Gastroesophageal sphincter (tissue), 4 donors: ENCODE data around the gene NFKBIZ. TPM values are rescaled to one million over a fixed set of nuclear protein-coding genes. Genes with fewer than 3 reads are reported as not detected.

Source experiments
- ATAC-seq: fragments of 150-250 bp; one replicate; pipeline ENCODE4 v1.9.1; 2016; ENCODE audit warnings: mild to moderate bottlenecking, moderate library complexity
- H3K27ac ChIP-seq, 4 donors: fragments of 200-600 bp; sonication (generic) in 3 of 4; 1 replicate in 3 of 4; 2 replicates in 1 of 4; pipeline ENCODE4 v1.5.1; 2016 to 2019
- H3K27me3 ChIP-seq: fragments of 200-600 bp; sonication (generic); one replicate; pipeline ENCODE4 v1.5.1; 2019
- H3K36me3 ChIP-seq, 2 donors: fragments of 200-600 bp; sonication (generic); one replicate each; pipeline ENCODE4 v1.5.1; 2019; ENCODE audit warnings: control low read depth in 1 of 2
- H3K4me1 ChIP-seq, 3 donors: fragments of 200-600 bp; sonication (generic); 1 replicate in 2 of 3; 2 replicates in 1 of 3; pipeline ENCODE4 v1.5.1; 2016 to 2019; ENCODE audit warnings: control low read depth in 2 of 3
- H3K4me3 ChIP-seq, 2 donors: fragments of 200-600 bp; sonication (generic); one replicate each; pipeline ENCODE4 v1.5.1; 2019; ENCODE audit warnings: mild to moderate bottlenecking in 1 of 2, moderate library complexity in 1 of 2
- H3K9me3 ChIP-seq, 3 donors: fragments of 200-600 bp; sonication (generic); one replicate each; pipeline ENCODE4 v1.5.1; 2017 to 2019; ENCODE audit warnings: control low read depth in 2 of 3
- CTCF ChIP-seq, 4 experiments: fragments of 200-600 bp in 2 of 4; fragments of 450-650 bp in 2 of 4; sonication (generic) in 1 of 4; IDR thresholded peaks; one replicate each; pipeline ENCODE4 v1.5.1; 2017 to 2019; ENCODE audit warnings: antibody characterized with exemption in 4 of 4, mild to moderate bottlenecking in 2 of 4, moderate library complexity in 2 of 4
- EP300 ChIP-seq: sonication (generic); formaldehyde crosslinking; IDR thresholded peaks from one replicate; pipeline ENCODE4 v1.6.1; 2017; ENCODE audit warnings: antibody characterized with exemption, mild to moderate bottlenecking
- POLR2A ChIP-seq, 2 donors: fragments of 450-650 bp; IDR thresholded peaks; one replicate each; pipeline ENCODE4 v1.6.1; 2017; ENCODE audit warnings: antibody characterized with exemption in 2 of 2, mild to moderate bottlenecking in 2 of 2, moderate library complexity in 1 of 2
- POLR2AphosphoS5 ChIP-seq: sonication (generic); formaldehyde crosslinking; IDR thresholded peaks from one replicate; pipeline ENCODE4 v1.6.1; 2017; ENCODE audit warnings: antibody characterized with exemption
- WGBS, 2 donors: methylation state at CpG; one replicate each; pipeline ENCODE4 v1.1.5; 2018; ENCODE audit warnings: low coverage in 1 of 2; 5-methylcytosine and 5-hydroxymethylcytosine counted together
- total RNA-seq, 4 donors: library from RNA; depleted of rRNA; stranded (reverse); fragments of >200 nt; gene quantifications; one replicate each; pipeline ENCODE4 v1.1.0, GENCODE V29; 2016

The NFKBIZ gene
- total RNA-seq, 4 donors from 2014 or later: 27.3 to 87.0 (median 51.9) TPM

- H3K27ac ChIP-seq: peak overlapping the region; percentile 21 to 44 (median 24)
- no peaks in the 10 kb centered on the region for H3K27me3 ChIP-seq
- ATAC-seq: no peak
- TF ChIP-seq EP300 (no peak), POLR2AphosphoS5 (no peak), POLR2A (IDR thresholded peaks at IDR 0.05) (no peak), CTCF (IDR thresholded peaks at IDR 0.05) (no peak)
- peaks cover 0 to 30% of the 10 kb centered on the region in 2 donors for H3K36me3 ChIP-seq
- no peak overlapping the region for H3K4me3 ChIP-seq
- peaks cover 0 to 35% (median 10%) of the 10 kb centered on the region in 3 donors for H3K4me1 ChIP-seq
- H3K9me3 ChIP-seq: no peaks in the 10 kb centered on the region
- WGBS, 2 donors: 56 to 65% methylated on average over 2 to 3 of the region's 4 CpGs
These were observed 32.8 kb upstream of the NFKBIZ start for GRCh38 chr3:101816215-101817149.

DNA sequence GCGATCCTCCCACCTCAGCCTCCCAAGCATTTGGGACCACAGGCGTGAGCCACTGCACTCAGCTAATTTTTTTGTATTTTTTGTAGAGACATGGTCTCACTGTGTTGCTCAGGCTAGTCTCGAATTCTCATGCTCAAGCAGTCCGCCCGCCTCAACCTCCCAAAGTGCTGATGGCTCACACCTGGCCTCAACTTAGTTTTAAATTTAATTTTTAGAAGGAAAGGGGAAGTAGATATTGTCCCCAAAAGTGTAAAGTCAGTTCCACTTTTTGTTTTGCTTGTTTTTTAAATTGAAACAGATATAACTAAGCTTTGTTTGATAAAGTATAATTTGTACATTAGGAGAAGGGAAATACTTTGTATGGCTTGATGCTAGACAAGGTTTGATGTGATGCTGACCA, 31.3 kb upstream of the NFKBIZ start:
- Histone ChIP-seq H3K9me3 (no peaks in the 10 kb centered on the region), H3K36me3 (peaks cover 0 to 40% of the 10 kb centered on the region in 2 donors), H3K27ac (peak overlapping the region in 2 of 4 donors; percentile 20 to 26), H3K4me3 (no peak overlapping the region), H3K4me1 (peaks cover 0 to 33% (median 10%) of the 10 kb centered on the region in 3 donors), H3K27me3 (no peaks in the 10 kb centered on the region)
- ATAC-seq: no peak
- WGBS, 2 donors: 93 to 95% methylated on average over 5 of the region's 5 CpGs
- TF ChIP-seq POLR2A (IDR thresholded peaks at IDR 0.05) (no peak), POLR2AphosphoS5 (no peak), CTCF (IDR thresholded peaks at IDR 0.05) (no peak), EP300 (no peak)

DNA sequence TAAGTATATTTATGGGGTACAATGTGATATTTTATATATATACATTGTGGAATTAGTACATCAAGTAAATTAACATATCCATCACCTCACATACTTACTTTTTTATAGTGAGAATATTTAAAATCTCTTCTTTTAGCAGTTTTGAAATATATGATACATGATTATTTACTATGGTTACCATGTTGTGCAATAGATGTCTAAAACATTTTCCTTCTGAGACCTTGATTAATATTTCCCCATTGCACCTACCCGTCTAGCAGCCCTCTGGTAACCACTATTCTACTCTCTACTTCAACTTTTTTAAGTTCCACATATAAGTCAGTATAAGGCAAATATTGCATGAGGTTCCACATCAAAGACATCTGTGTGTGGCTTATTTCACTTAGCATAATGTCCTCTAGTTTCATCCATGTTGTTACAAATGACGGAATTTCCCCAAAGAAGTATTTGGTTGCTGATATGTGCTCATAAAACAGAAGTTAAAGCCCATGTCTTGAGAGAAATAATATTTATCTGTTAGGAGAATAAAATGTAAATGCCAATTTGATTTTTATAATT, 29.6 kb upstream of the NFKBIZ start:
- H3K4me3 ChIP-seq: no peak overlapping the region
- TF ChIP-seq EP300: no peak
- no peak for TF ChIP-seq POLR2AphosphoS5
- WGBS, 2 donors: 87 to 95% methylated on average over 2 of the region's 2 CpGs
- H3K27ac ChIP-seq: no peak overlapping the region
- no peaks in the 10 kb centered on the region for H3K27me3 ChIP-seq
- H3K36me3 ChIP-seq: peaks cover 0 to 40% of the 10 kb centered on the region in 2 donors
- H3K9me3 ChIP-seq: no peaks in the 10 kb centered on the region
- no peak for ATAC-seq
- H3K4me1 ChIP-seq: peaks cover 0 to 15% (median 3%) of the 10 kb centered on the region in 3 donors

- H3K36me3 ChIP-seq: peaks cover 0 to 40% of the 10 kb centered on the region in 2 donors
These were observed 27.8 kb upstream of the NFKBIZ start for GRCh38 chr3:101821503-101821902.

More at GRCh38 chr3:101821503-101821902, 27.8 kb upstream of the NFKBIZ start:
- WGBS, 2 donors: 93% methylated on average over 8 of the region's 19 CpGs; no CpG with 5 or more reads in 1 of the 2 donors
- no peak for ATAC-seq
- H3K27me3 ChIP-seq: no peaks in the 10 kb centered on the region
- H3K4me1 ChIP-seq: peaks cover 3 to 10% (median 5%) of the 10 kb centered on the region in 3 donors
- H3K27ac ChIP-seq: no peak overlapping the region
- no peak overlapping the region for H3K4me3 ChIP-seq
- no peak for TF ChIP-seq POLR2A (IDR thresholded peaks at IDR 0.05)
- no peak for TF ChIP-seq POLR2AphosphoS5
- no peak for TF ChIP-seq CTCF (IDR thresholded peaks at IDR 0.05)
- no peak for TF ChIP-seq EP300
- H3K9me3 ChIP-seq: no peaks in the 10 kb centered on the region
